Measurements from ENCODE around the gene NOX1.

The NOX1 gene

DNA sequence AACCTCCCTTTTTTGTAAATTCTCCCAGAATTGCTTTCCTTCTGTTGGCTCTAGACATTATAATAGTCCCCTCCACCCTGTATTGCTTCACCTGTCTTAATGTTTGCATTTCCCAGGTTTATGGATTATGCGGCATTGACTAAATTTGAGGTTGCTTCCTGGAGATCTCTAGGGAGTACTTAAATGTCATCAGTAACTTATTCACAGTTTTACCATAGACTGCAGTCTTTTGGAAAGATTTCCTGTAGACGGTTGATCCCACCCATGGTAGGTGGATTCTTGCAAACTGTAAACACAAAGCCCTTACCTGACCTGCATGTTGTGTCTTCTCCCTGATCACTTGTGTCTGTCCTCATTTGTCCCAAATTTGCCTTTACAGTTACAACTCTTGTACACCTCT, 6.2 kb upstream of the NOX1 start:
- H3K9me3 ChIP-seq (ENCODE audit: insufficient read depth, low read length): no peaks in the 10 kb centered on the region
- H4K20me1 ChIP-seq (ENCODE audit: insufficient read depth, low read length): no peaks in the 10 kb centered on the region
- no peak overlapping the region for H3K4me3 ChIP-seq (ENCODE audit: low read length)

DNA sequence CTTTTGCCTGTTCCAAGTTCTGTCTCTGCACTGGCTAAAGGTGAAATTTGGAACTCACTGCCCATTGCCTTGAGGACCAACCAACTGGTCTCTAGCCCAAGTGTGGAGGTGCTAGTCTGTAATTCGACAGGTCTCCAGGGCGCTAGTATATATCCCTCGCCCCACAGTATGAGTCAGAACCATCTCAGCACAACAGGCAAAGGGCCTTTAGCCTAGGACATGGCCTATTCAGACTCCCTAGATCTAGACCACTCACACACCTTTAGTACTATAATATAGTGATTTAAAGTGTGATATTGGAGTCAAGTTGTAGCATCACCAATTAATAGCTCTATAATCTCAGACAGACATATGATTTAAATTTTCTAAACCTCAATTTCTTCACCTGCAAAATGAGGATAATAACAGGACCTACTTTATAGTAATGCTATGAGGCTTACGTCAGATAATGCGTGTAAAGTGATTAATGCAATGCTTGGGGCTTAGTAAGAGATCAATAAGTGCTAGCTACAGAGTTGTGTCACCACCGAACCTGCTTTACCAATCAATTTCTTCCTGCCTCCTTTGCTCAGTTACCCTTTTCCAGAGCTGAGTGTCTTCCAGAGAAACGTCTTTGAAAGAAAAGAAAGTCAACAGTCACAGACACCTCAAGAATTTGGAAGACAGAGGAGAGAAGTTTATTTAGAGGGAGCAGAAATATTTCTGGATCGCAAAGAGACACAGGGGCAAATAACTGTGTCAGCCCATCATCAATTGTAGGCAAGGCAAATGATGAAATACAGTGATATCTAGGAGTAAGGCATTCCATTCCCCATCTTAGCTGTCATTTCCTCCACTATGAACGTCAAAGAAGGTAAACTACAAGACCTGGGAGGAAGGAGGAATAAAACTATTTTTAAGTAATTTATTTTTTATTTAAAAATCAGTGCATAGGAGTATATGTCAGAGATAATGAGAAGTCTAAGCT, 2.3 kb downstream of the NOX1 start:
- H4K20me1 ChIP-seq (ENCODE audit: insufficient read depth, low read length): no peaks in the 10 kb centered on the region
- H3K36me3 ChIP-seq (replicated peaks; ENCODE audit: low read depth, low read length): no peaks in the 10 kb centered on the region
- H3K27me3 ChIP-seq (ENCODE audit: low read depth, low read length): no peaks in the 10 kb centered on the region
- H3K79me2 ChIP-seq (ENCODE audit: low read length): no peaks in the 10 kb centered on the region
- H3K9ac ChIP-seq (ENCODE audit: low read length): no peak overlapping the region
- H2AFZ ChIP-seq (ENCODE audit: low read depth, low read length): no peak overlapping the region
- H3K4me3 ChIP-seq (ENCODE audit: low read length): no peak overlapping the region
- no peaks in the 10 kb centered on the region for H3K4me1 ChIP-seq (ENCODE audit: low read length)
- H3K27ac ChIP-seq (ENCODE audit: low read length): no peak overlapping the region
- no peaks in the 10 kb centered on the region for H3K9me3 ChIP-seq (ENCODE audit: insufficient read depth, low read length)
- no peak overlapping the region for H3K4me2 ChIP-seq (ENCODE audit: low read length)
- TF ChIP-seq CTCF (IDR thresholded peaks at IDR 0.05; ENCODE audit: low read depth, low read length) (no peak), EZH2phosphoT487 (IDR thresholded peaks at IDR 0.05; ENCODE audit: low read depth) (no peak)

More for the DNA sequence above, 6.2 kb upstream of the NOX1 start:
- peaks cover 8% of the 10 kb centered on the region; the same call in 1 of the 2 replicates for H3K4me1 ChIP-seq (ENCODE audit: low read length)
- H2AFZ ChIP-seq (ENCODE audit: low read depth, low read length): no peak overlapping the region
- no peaks in the 10 kb centered on the region for H3K27me3 ChIP-seq (ENCODE audit: low read depth, low read length)
- no peak overlapping the region for H3K27ac ChIP-seq (ENCODE audit: low read length)
- TF ChIP-seq CTCF (IDR thresholded peaks at IDR 0.05; ENCODE audit: low read depth, low read length) (no peak), EZH2phosphoT487 (IDR thresholded peaks at IDR 0.05; ENCODE audit: low read depth) (no peak)
- H3K9ac ChIP-seq (ENCODE audit: low read length): no peak overlapping the region
- no peaks in the 10 kb centered on the region for H3K36me3 ChIP-seq (replicated peaks; ENCODE audit: low read depth, low read length)
- H3K4me2 ChIP-seq (ENCODE audit: low read length): no peak overlapping the region
- H3K79me2 ChIP-seq (ENCODE audit: low read length): no peaks in the 10 kb centered on the region

GRCh38 chrX:100870527-100870926, 3.6 kb downstream of the NOX1 start:
- Histone ChIP-seq H4K20me1 (ENCODE audit: insufficient read depth, low read length) (no peaks in the 10 kb centered on the region), H3K9me3 (ENCODE audit: insufficient read depth, low read length) (no peaks in the 10 kb centered on the region), H3K4me1 (ENCODE audit: low read length) (no peaks in the 10 kb centered on the region), H2AFZ (ENCODE audit: low read depth, low read length) (no peak overlapping the region), H3K27me3 (ENCODE audit: low read depth, low read length) (no peaks in the 10 kb centered on the region), H3K79me2 (ENCODE audit: low read length) (no peaks in the 10 kb centered on the region), H3K27ac (ENCODE audit: low read length) (no peak overlapping the region), H3K4me2 (ENCODE audit: low read length) (no peak overlapping the region), H3K36me3 (replicated peaks; ENCODE audit: low read depth, low read length) (no peaks in the 10 kb centered on the region), H3K9ac (ENCODE audit: low read length) (no peak overlapping the region), H3K4me3 (ENCODE audit: low read length) (no peak overlapping the region)
- TF ChIP-seq CTCF (IDR thresholded peaks at IDR 0.05; ENCODE audit: low read depth, low read length) (no peak), EZH2phosphoT487 (IDR thresholded peaks at IDR 0.05; ENCODE audit: low read depth) (no peak)

DNA sequence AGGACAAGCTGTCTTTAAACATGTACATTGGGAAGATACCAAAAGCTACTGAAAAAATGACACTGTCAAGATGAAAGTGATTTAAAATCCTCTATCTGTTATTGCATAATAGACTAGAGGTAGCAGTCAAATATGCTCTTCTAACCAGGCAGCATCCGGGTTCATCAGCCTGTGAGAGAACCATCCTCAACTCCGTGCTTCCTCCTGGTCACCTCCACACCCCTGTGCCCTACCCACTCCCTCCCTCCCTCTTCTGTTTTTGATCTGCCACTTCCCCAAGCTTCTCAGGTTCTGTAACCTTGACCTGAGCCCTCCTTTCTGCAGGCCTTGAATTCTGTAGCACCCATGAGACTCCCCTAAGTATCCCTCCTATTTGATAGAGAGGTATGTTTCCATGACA, 5.9 kb downstream of the NOX1 start:
- H3K27me3 ChIP-seq (ENCODE audit: low read depth, low read length): no peaks in the 10 kb centered on the region
- no peak overlapping the region for H3K4me2 ChIP-seq (ENCODE audit: low read length)
- H3K27ac ChIP-seq (ENCODE audit: low read length): no peak overlapping the region
- H3K9ac ChIP-seq (ENCODE audit: low read length): no peak overlapping the region
- no peak overlapping the region for H3K4me3 ChIP-seq (ENCODE audit: low read length)
- no peaks in the 10 kb centered on the region for H3K79me2 ChIP-seq (ENCODE audit: low read length)
- H3K9me3 ChIP-seq (ENCODE audit: insufficient read depth, low read length): no peaks in the 10 kb centered on the region
- no peak for TF ChIP-seq CTCF (IDR thresholded peaks at IDR 0.05; ENCODE audit: low read depth, low read length)
- TF ChIP-seq EZH2phosphoT487 (IDR thresholded peaks at IDR 0.05; ENCODE audit: low read depth): no peak
- no peaks in the 10 kb centered on the region for H4K20me1 ChIP-seq (ENCODE audit: insufficient read depth, low read length)
- H3K36me3 ChIP-seq (replicated peaks; ENCODE audit: low read depth, low read length): no peaks in the 10 kb centered on the region
- H3K4me1 ChIP-seq (ENCODE audit: low read length): no peaks in the 10 kb centered on the region
- H2AFZ ChIP-seq (ENCODE audit: low read depth, low read length): no peak overlapping the region

All from OCI-LY3 (cell line).